Hepatocyte (in vitro differentiated cells): ENCODE measurements around the gene NUAK1. TPM values are rescaled to one million over a fixed set of nuclear protein-coding genes. Genes with fewer than 3 reads are reported as not detected.

ENCODE experiments used
- DNase-seq: peaks from one replicate; pipeline ENCODE4 v3.0.0-alpha.2; 2016; ENCODE audit warnings: low spot score
- H2AFZ ChIP-seq: fragments of 200-600 bp; sonication (generic); 2 replicates; pipeline ENCODE4 v1.6.0; 2016; ENCODE audit warnings: antibody characterized with exemption, mild to moderate bottlenecking
- H3K27ac ChIP-seq: fragments of 200-600 bp; sonication (generic); 2 replicates; pipeline ENCODE4 v1.5.1; 2016; ENCODE audit warnings: mild to moderate bottlenecking
- H3K27me3 ChIP-seq: fragments of 200-600 bp; sonication (generic); 2 replicates; pipeline ENCODE4 v1.6.1; 2016
- H3K36me3 ChIP-seq: fragments of 200-600 bp; sonication (generic); replicated peaks from 2 replicates; pipeline ENCODE4 v1.5.1; 2016; ENCODE audit warnings: low read depth; ENCODE audit not compliant: insufficient read depth
- H3K4me1 ChIP-seq: fragments of 200-600 bp; sonication (generic); 2 replicates; pipeline ENCODE4 v1.5.1; 2016; ENCODE audit warnings: mild to moderate bottlenecking, moderate library complexity; ENCODE audit not compliant: insufficient read depth
- H3K4me2 ChIP-seq: fragments of 200-600 bp; sonication (generic); 2 replicates; pipeline ENCODE4 v1.6.0; 2016
- H3K4me3 ChIP-seq: fragments of 200-600 bp; sonication (generic); 2 replicates; pipeline ENCODE4 v1.5.1; 2016; ENCODE audit warnings: mild to moderate bottlenecking
- H3K79me2 ChIP-seq: fragments of 200-600 bp; sonication (generic); 2 replicates; pipeline ENCODE4 v1.6.0; 2017; ENCODE audit warnings: mild to moderate bottlenecking
- H3K9me2 ChIP-seq: fragments of 200-600 bp; sonication (generic); replicated peaks from 2 replicates; pipeline ENCODE4 v1.6.0; 2017; ENCODE audit warnings: mild to moderate bottlenecking; ENCODE audit not compliant: insufficient read depth
- H3K9me3 ChIP-seq: fragments of 200-600 bp; sonication (generic); 2 replicates; pipeline ENCODE4 v1.5.1; 2016; ENCODE audit warnings: low read depth, mild to moderate bottlenecking
- H4K20me1 ChIP-seq: fragments of 200-600 bp; sonication (generic); 2 replicates; pipeline ENCODE4 v1.6.0; 2016; ENCODE audit warnings: mild to moderate bottlenecking; ENCODE audit not compliant: insufficient read depth, poor library complexity, severe bottlenecking
- CTCF ChIP-seq: fragments of 200-600 bp; sonication (generic); IDR thresholded peaks from 2 replicates; pipeline ENCODE4 v1.5.1; 2016; ENCODE audit warnings: antibody characterized with exemption, mild to moderate bottlenecking; ENCODE audit not compliant: poor library complexity
- EZH2 ChIP-seq: fragments of 200-600 bp; sonication (generic); IDR thresholded peaks from 2 replicates; pipeline ENCODE4 v1.6.1; 2016; ENCODE audit warnings: antibody characterized with exemption, mild to moderate bottlenecking, borderline replicate concordance
- EZH2phosphoT487 ChIP-seq: fragments of 200-600 bp; sonication (generic); IDR thresholded peaks from one replicate; pipeline ENCODE4 v1.6.1; 2018; ENCODE audit warnings: antibody characterized with exemption, mild to moderate bottlenecking, low read depth, moderate library complexity; ENCODE audit not compliant: unreplicated experiment, severe bottlenecking
- WGBS: methylation state at CpG from one replicate; pipeline ENCODE4 v1.1.6; 2016; ENCODE audit warnings: low lambda C conversion rate; ENCODE audit errors: missing lambda C conversion rate; 5-methylcytosine and 5-hydroxymethylcytosine counted together
- polyA plus RNA-seq: library from polyadenylated mRNA; unstranded; fragments of >200 nt; fragmentation: Nextera tagmentation; extraction: Ambion mirVana; gene quantifications from 2 replicates; pipeline ENCODE4 v1.2.1, GENCODE V29; 2016
- total RNA-seq: library from RNA; depleted of rRNA; stranded (reverse); fragments of >200 nt; gene quantifications from 2 replicates; pipeline ENCODE4 v1.2.3, GENCODE V29; 2014

The NUAK1 gene
- total and polyA plus RNA-seq, 2 experiments from 2014 or later: 3.5 to 13.0 TPM

DNA sequence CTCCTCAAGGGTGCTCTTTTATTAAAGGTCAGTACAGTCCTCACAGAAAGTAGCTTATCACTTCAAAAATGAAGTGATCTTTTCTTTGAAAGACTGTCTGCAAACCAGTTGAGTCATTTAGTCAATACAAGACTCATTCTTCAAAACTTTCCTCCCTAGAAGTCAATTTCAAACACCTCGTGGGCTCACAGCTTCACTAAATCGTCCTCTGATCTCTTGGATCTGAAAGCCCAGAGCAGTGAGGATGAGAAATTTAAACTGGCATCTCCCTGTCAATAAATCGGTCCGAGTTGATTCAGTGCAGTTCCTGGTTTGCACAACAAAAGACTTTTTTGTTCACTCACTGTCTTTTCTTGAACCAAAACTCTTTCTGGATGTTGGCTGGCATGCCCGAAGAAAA, 44.5 kb downstream of the NUAK1 start:
- Histone ChIP-seq H3K4me3 (no peak overlapping the region), H3K9me2 (no peaks in the 10 kb centered on the region), H3K36me3 (no peaks in the 10 kb centered on the region), H3K79me2 (peaks cover 3% of the 10 kb centered on the region), H3K4me2 (no peak overlapping the region), H3K9me3 (no peaks in the 10 kb centered on the region), H4K20me1 (no peaks in the 10 kb centered on the region), H3K27me3 (no peaks in the 10 kb centered on the region), H3K27ac (no peak overlapping the region), H2AFZ (no peak overlapping the region), H3K4me1 (peaks cover 18% of the 10 kb centered on the region)
- DNase-seq: no peak
- 80% methylated on average over 5 of the region's 5 CpGs for WGBS
- TF ChIP-seq CTCF: no peak
- no peak for TF ChIP-seq EZH2phosphoT487
- no peak for TF ChIP-seq EZH2

DNA sequence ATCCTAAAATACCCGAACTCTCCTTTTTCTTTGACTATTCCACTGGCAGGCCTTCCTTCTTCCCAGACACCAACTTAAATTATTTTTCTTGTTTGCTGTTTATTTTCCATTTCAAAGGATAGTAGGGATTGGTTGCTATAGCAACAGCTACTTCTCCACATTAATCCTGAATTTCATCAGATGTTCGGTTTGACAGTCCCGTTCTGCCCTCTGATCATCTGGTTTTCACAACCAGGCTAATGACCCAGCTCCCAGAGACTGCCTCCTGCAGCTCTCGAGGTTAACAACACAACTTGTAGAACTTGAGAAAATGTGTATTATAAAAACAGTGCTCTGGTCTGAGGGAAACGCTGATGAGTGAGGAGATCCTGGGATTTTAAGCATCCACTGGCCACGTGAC, 45.5 kb downstream of the NUAK1 start:
- Histone ChIP-seq H3K4me3 (no peak overlapping the region), H3K4me2 (no peak overlapping the region), H4K20me1 (no peaks in the 10 kb centered on the region), H3K9me2 (no peaks in the 10 kb centered on the region), H2AFZ (no peak overlapping the region), H3K27me3 (no peaks in the 10 kb centered on the region), H3K79me2 (peaks cover 6% of the 10 kb centered on the region), H3K9me3 (no peaks in the 10 kb centered on the region), H3K4me1 (peaks cover 18% of the 10 kb centered on the region), H3K27ac (no peak overlapping the region), H3K36me3 (no peaks in the 10 kb centered on the region)
- 86% methylated on average over 6 of the region's 6 CpGs for WGBS
- no peak for TF ChIP-seq EZH2phosphoT487
- TF ChIP-seq CTCF: no peak
- no peak for TF ChIP-seq EZH2
- DNase-seq: no peak

DNA sequence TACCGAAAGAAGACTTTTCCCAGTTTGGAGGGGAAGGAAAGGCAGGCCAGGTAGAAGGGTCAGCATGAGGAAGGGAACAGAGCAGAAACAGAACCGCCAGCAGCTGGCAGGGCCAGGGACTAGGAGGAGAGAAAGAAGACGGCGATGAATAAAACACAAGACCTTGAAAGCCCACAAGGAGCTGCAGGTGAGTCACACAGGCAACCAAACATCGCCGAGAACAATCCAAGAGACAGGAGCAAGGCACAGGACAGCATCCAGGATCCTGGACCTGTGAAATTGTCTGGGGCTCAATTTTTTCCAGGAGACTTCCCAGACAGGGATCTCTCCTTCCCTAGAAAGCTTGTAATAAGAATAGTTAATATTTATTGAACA, 47.3 kb downstream of the NUAK1 start:
- H3K4me3 ChIP-seq: no peak overlapping the region
- H3K79me2 ChIP-seq: peaks cover 7% of the 10 kb centered on the region
- no peaks in the 10 kb centered on the region for H4K20me1 ChIP-seq
- TF ChIP-seq EZH2: no peak
- no peak for TF ChIP-seq EZH2phosphoT487
- H3K27ac ChIP-seq: peak overlapping the region; percentile 67
- H3K4me1 ChIP-seq: peaks cover 13% of the 10 kb centered on the region
- H3K9me3 ChIP-seq: no peaks in the 10 kb centered on the region
- H2AFZ ChIP-seq: no peak overlapping the region
- H3K9me2 ChIP-seq: no peaks in the 10 kb centered on the region
- no peak for DNase-seq
- H3K36me3 ChIP-seq: no peaks in the 10 kb centered on the region
- no peak overlapping the region for H3K4me2 ChIP-seq
- WGBS: 93% methylated on average over 6 of the region's 6 CpGs
- no peaks in the 10 kb centered on the region for H3K27me3 ChIP-seq

DNA sequence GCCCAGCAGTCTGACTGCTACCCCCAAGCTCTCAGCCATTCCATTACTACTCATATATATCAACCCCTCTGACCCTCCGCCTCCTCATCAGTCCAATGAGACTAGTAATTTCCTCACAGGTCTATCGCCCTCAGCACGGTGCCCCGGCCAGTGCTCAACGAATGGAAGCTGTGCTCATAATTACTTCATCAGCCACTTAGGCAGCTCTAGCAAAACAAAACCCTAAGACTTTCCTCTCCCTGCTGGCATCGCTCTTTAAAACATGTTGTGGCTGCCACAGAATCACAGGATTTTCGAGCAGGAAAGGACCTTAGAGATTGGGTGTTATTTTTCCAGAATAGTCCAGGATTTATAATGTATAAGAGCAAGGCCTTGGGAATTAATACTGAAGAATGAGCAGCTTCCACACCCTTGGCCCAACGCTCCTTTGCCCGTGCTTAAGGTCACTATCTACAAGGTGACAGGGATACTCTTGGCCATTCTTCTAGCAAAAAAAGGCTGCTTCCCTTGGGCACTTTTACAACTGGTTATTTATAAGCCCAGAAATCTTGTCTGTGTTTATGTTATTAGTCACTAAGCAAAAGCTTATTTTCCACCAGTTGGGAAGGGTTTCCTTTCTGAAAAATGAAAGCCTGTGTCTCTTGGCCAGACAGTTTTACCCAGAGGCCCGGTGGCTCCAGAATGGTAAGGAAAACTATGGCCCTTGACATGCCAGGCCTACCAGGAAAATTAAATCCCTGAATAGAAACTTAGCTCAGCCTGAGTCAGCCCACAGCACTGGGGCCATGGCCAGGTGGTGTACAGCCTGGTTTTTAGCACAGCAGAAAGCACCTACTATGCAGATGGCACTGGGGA, 47.9 kb downstream of the NUAK1 start:
- TF ChIP-seq EZH2phosphoT487 (no peak), CTCF (no peak), EZH2 (no peak)
- peak; percentile 38 for DNase-seq
- H2AFZ ChIP-seq: no peak overlapping the region
- no peak overlapping the region for H3K4me2 ChIP-seq
- peak overlapping the region; percentile 67 for H3K27ac ChIP-seq
- H3K9me2 ChIP-seq: no peaks in the 10 kb centered on the region
- no peaks in the 10 kb centered on the region for H4K20me1 ChIP-seq
- 85% methylated on average over 10 of the region's 10 CpGs for WGBS
- no peaks in the 10 kb centered on the region for H3K27me3 ChIP-seq
- no peaks in the 10 kb centered on the region for H3K9me3 ChIP-seq
- peaks cover 7% of the 10 kb centered on the region for H3K79me2 ChIP-seq
- no peaks in the 10 kb centered on the region for H3K36me3 ChIP-seq
- no peak overlapping the region for H3K4me3 ChIP-seq
- H3K4me1 ChIP-seq: peaks cover 11% of the 10 kb centered on the region
